PC-9 (cell line): Measurements from ENCODE around the gene PTPRT. TPM values are rescaled to one million over a fixed set of nuclear protein-coding genes. Genes with fewer than 3 reads are reported as not detected.

Experiments
- BruUV-seq: library from RNA; stranded (reverse); fragments of 400-500 nt; replicated peaks from 2 replicates; lab custom pipeline; 2021; lab: Mats Ljungman, UMichigan
- CTCF ChIA-PET: fragments of 300-600 bp; sonication (Branson Sonifier 250); formaldehyde crosslinking; loops from one replicate; lab custom pipeline; 2022; ENCODE audit warnings: antibody characterized with exemption; lab: Charles Lee
- POLR2A ChIA-PET: fragments of 300-600 bp; sonication (Branson Sonifier 250); formaldehyde crosslinking; loops from one replicate; lab custom pipeline; 2022; ENCODE audit warnings: antibody characterized with exemption; ENCODE audit not compliant: unreplicated experiment; lab: Charles Lee
- DNase-seq, 2 experiments: peaks; one replicate each; pipeline versions ENCODE4 v3.0.0 to v3.0.0-alpha.2; 2015 to 2022; ENCODE audit warnings: mixed read lengths in 1 of 2
- H2AFZ ChIP-seq: fragments of 200-600 bp; sonication (generic); 2 replicates; pipeline ENCODE4 v1.8.1; 2017; ENCODE audit warnings: antibody characterized with exemption
- H3F3A ChIP-seq: fragments of 200-600 bp; sonication (generic); 2 replicates; pipeline ENCODE4 v1.8.1; 2017; ENCODE audit warnings: antibody characterized with exemption, mild to moderate bottlenecking, low read depth; ENCODE audit not compliant: insufficient read depth
- H3K27ac ChIP-seq: fragments of 200-600 bp; sonication (generic); 2 replicates; pipeline ENCODE4 v1.6.1; 2016; ENCODE audit warnings: mixed run types
- H3K27me3 ChIP-seq: fragments of 200-600 bp; sonication (generic); 2 replicates; pipeline ENCODE4 v1.6.1; 2016; ENCODE audit warnings: low read depth, mixed run types; ENCODE audit not compliant: insufficient read depth
- H3K36me3 ChIP-seq: fragments of 200-600 bp; sonication (generic); 2 replicates; pipeline ENCODE4 v1.6.1; 2016; ENCODE audit warnings: low read depth, mixed run types
- H3K4me1 ChIP-seq: fragments of 200-600 bp; sonication (generic); replicated peaks from 2 replicates; pipeline ENCODE4 v1.6.1; 2016; ENCODE audit warnings: mixed run types; ENCODE audit not compliant: insufficient read depth
- H3K4me2 ChIP-seq: fragments of 200-600 bp; sonication (generic); 2 replicates; pipeline ENCODE4 v1.6.1; 2017; ENCODE audit warnings: mixed run types
- H3K4me3 ChIP-seq: fragments of 200-600 bp; sonication (generic); 2 replicates; pipeline ENCODE4 v1.6.1; 2016; ENCODE audit warnings: mixed run types
- H3K79me2 ChIP-seq: fragments of 200-600 bp; sonication (generic); 2 replicates; pipeline ENCODE4 v1.6.1; 2017; ENCODE audit warnings: low read depth, mixed run types
- H3K9me2 ChIP-seq: fragments of 200-600 bp; sonication (generic); 2 replicates; pipeline ENCODE4 v1.8.1; 2017; ENCODE audit warnings: mild to moderate bottlenecking; ENCODE audit not compliant: insufficient read depth
- H3K9me3 ChIP-seq: fragments of 200-600 bp; sonication (generic); 2 replicates; pipeline ENCODE4 v1.8.1; 2016; ENCODE audit warnings: low read depth; ENCODE audit not compliant: insufficient read depth
- H4K20me1 ChIP-seq: fragments of 200-600 bp; sonication (generic); 2 replicates; pipeline ENCODE4 v1.8.1; 2017; ENCODE audit not compliant: insufficient read depth
- CTCF ChIP-seq: fragments of 200-600 bp; sonication (generic); conservative IDR thresholded peaks from 2 replicates; pipeline ENCODE4 v1.6.1; 2017; ENCODE audit warnings: mixed run types, antibody characterized with exemption, mild to moderate bottlenecking, moderate library complexity
- EZH2 ChIP-seq: fragments of 200-600 bp; sonication (generic); IDR thresholded peaks from 2 replicates; pipeline ENCODE4 v1.8.0; 2017; ENCODE audit warnings: antibody characterized with exemption, low read depth
- intact Hi-C: fragments of 100-400 bp; cut with micrococcal nuclease; formaldehyde crosslinking; loops from one replicate; pipeline ENCODE4 v1.10.0; 2022; ENCODE audit not compliant: unreplicated experiment
- total RNA-seq: library from RNA; stranded (reverse); gene quantifications from 2 replicates; pipeline ENCODE4 v1.2.3, GENCODE V29; 2021

Gene PTPRT
- total RNA-seq, 1 experiment from 2014 or later = not detected

GRCh38 chr20:42254673-42255072, 935.0 kb downstream of the PTPRT start:
- no peaks in the 10 kb centered on the region for H3K27me3 ChIP-seq
- no peaks in the 10 kb centered on the region for H3K9me2 ChIP-seq
- DNase-seq = no peak
- intact Hi-C loops = no loop called here
- no peaks in the 10 kb centered on the region for H3K36me3 ChIP-seq
- no peak for TF ChIP-seq CTCF
- TF ChIP-seq EZH2 = no peak
- H2AFZ ChIP-seq = no peak overlapping the region
- H3K79me2 ChIP-seq = no peaks in the 10 kb centered on the region
- no peaks in the 10 kb centered on the region for H4K20me1 ChIP-seq
- no peak overlapping the region for H3K4me3 ChIP-seq
- H3K4me2 ChIP-seq = no peak overlapping the region
- H3K4me1 ChIP-seq = no peaks in the 10 kb centered on the region
- no peak overlapping the region for H3K27ac ChIP-seq
- H3K9me3 ChIP-seq = no peaks in the 10 kb centered on the region
- ChIA-PET POLR2A (no interaction called here), CTCF (no interaction called here)
- H3F3A ChIP-seq = no peaks in the 10 kb centered on the region
- BruUV-seq = no TSS peak

GRCh38 chr20:42252116-42252515, 937.6 kb downstream of the PTPRT start:
- intact Hi-C loops = no loop called here
- BruUV-seq = no TSS peak
- H3K27me3 ChIP-seq = no peaks in the 10 kb centered on the region
- POLR2A ChIA-PET = no interaction called here
- no peaks in the 10 kb centered on the region for H4K20me1 ChIP-seq
- no peak overlapping the region for H2AFZ ChIP-seq
- H3F3A ChIP-seq = no peaks in the 10 kb centered on the region
- H3K79me2 ChIP-seq = no peaks in the 10 kb centered on the region
- no peaks in the 10 kb centered on the region for H3K9me2 ChIP-seq
- H3K4me2 ChIP-seq = no peak overlapping the region
- no peaks in the 10 kb centered on the region for H3K36me3 ChIP-seq
- CTCF ChIA-PET = no interaction called here
- H3K9me3 ChIP-seq = no peaks in the 10 kb centered on the region
- TF ChIP-seq CTCF (no peak), EZH2 (no peak)
- no peak overlapping the region for H3K4me3 ChIP-seq
- no peak for DNase-seq
- H3K27ac ChIP-seq = no peak overlapping the region
- no peaks in the 10 kb centered on the region for H3K4me1 ChIP-seq

- Histone ChIP-seq H3K79me2 (no peaks in the 10 kb centered on the region), H3K27ac (no peak overlapping the region), H2AFZ (no peak overlapping the region), H3K4me3 (no peak overlapping the region), H3K27me3 (peaks cover 39% of the 10 kb centered on the region), H3F3A (no peaks in the 10 kb centered on the region), H3K36me3 (no peaks in the 10 kb centered on the region), H3K9me2 (no peaks in the 10 kb centered on the region), H4K20me1 (no peaks in the 10 kb centered on the region), H3K9me3 (0 out of 2 replicates have a peak, but pooled peaks cover 4% of the 10 kb centered on the region), H3K4me1 (no peaks in the 10 kb centered on the region), H3K4me2 (no peak overlapping the region)
- ChIA-PET CTCF (no interaction called here), POLR2A (no interaction called here)
- intact Hi-C loops = no loop called here
- BruUV-seq = no TSS peak
- TF ChIP-seq CTCF (no peak), EZH2 (no peak)
- no peak for DNase-seq
Measured at GRCh38 chr20:42218621-42219374, 970.9 kb downstream of the PTPRT start.
